ENCODE results near the gene KLHL26. TPM values are rescaled to one million over a fixed set of nuclear protein-coding genes. Genes with fewer than 3 reads are reported as not detected.
A peak's percentile ranks its signal among the peaks of the same experiment; 100 is the strongest.

Gene KLHL26
- total and polyA plus RNA-seq, 12 donors: 3.4 to 8.2 (median 6.3) TPM

- intact Hi-C loops (cut with DNase I): loop anchor here in 4 of 10 donors (2.0 to 10.0 kb wide), 4 partner anchors 29 to 258 kb away; no protein-coding TSS in a partner anchor
- peaks cover 5 to 40% (median 22%) of the 10 kb centered on the region in 9 donors for H3K4me1 ChIP-seq
- TF ChIP-seq CTCF (IDR thresholded peaks at IDR 0.05): no peak
- H3K27me3 ChIP-seq: peaks cover 32 to 96% (median 90%) of the 10 kb centered on the region in 7 donors
- peak in 2 of 8 donors; percentile 27 to 29 for ATAC-seq
- 13 to 14% methylated on average over 22 to 26 of the region's 26 CpGs for WGBS, 2 donors
- no peaks in the 10 kb centered on the region for H3K9me3 ChIP-seq
- no peak for DNase-seq
- H3K4me3 ChIP-seq: peak overlapping the region in 4 of 10 donors; percentile 9 to 27 (median 15)
- no peaks in the 10 kb centered on the region for H3K36me3 ChIP-seq
- H3K27ac ChIP-seq: peak overlapping the region in 1 of 10 donors; percentile 7
These were observed 32.6 kb upstream of the KLHL26 start for GRCh38 chr19:18603958-18604819.

GRCh38 chr19:18604820-18605159 lies 32.0 kb upstream of the KLHL26 start:
- no peaks in the 10 kb centered on the region for H3K36me3 ChIP-seq
- no peak overlapping the region for H3K27ac ChIP-seq
- H3K4me1 ChIP-seq: peaks cover 5 to 40% (median 22%) of the 10 kb centered on the region in 9 donors
- TF ChIP-seq CTCF (IDR thresholded peaks at IDR 0.05): no peak
- no peak for ATAC-seq
- intact Hi-C loops (cut with DNase I): loop anchor here in 5 of 10 donors (2.0 to 10.0 kb wide), 5 partner anchors 28 to 258 kb away; no protein-coding TSS in a partner anchor
- no peaks in the 10 kb centered on the region for H3K9me3 ChIP-seq
- DNase-seq: no peak
- peak overlapping the region in 1 of 10 donors; percentile 35 for H3K4me3 ChIP-seq
- peaks cover 32 to 96% (median 90%) of the 10 kb centered on the region in 7 donors for H3K27me3 ChIP-seq
- 10% methylated on average over 10 of the region's 10 CpGs for WGBS, 2 donors

- intact Hi-C loops (cut with DNase I): loop anchor here in 4 of 10 donors (2.0 to 10.0 kb wide), 4 partner anchors 28 to 240 kb away; no protein-coding TSS in a partner anchor
- peak overlapping the region in 2 of 10 donors; percentile 1 for H3K27ac ChIP-seq
- 8 to 10% methylated on average over 17 of the region's 17 CpGs for WGBS, 2 donors
- H3K4me1 ChIP-seq: peaks cover 5 to 40% (median 22%) of the 10 kb centered on the region in 9 donors
- no peaks in the 10 kb centered on the region for H3K9me3 ChIP-seq
- H3K4me3 ChIP-seq: peak overlapping the region in 4 of 10 donors; percentile 10 to 35 (median 26)
- DNase-seq (no peak), ATAC-seq (no peak)
- no peak for TF ChIP-seq CTCF (IDR thresholded peaks at IDR 0.05)
- H3K36me3 ChIP-seq: no peaks in the 10 kb centered on the region
- H3K27me3 ChIP-seq: peaks cover 32 to 96% (median 94%) of the 10 kb centered on the region in 7 donors
These were observed 31.7 kb upstream of the KLHL26 start for GRCh38 chr19:18605196-18605545.

- TF ChIP-seq CTCF (IDR thresholded peaks at IDR 0.05): no peak
- Histone ChIP-seq H3K27ac (peak overlapping the region in 2 of 10 donors; percentile 1 to 36), H3K9me3 (no peaks in the 10 kb centered on the region), H3K4me3 (peak overlapping the region in 8 of 10 donors; percentile 10 to 35 (median 26)), H3K4me1 (peaks cover 9 to 45% (median 26%) of the 10 kb centered on the region in 9 donors), H3K27me3 (peaks cover 35 to 96% (median 94%) of the 10 kb centered on the region in 7 donors), H3K36me3 (no peaks in the 10 kb centered on the region)
- WGBS, 2 donors: 2% methylated on average over 65 of the region's 65 CpGs
- intact Hi-C loops (cut with DNase I): loop anchor here in 4 of 10 donors (2.0 to 10.0 kb wide), 4 partner anchors 27 to 239 kb away; no protein-coding TSS in a partner anchor
- DNase-seq: no peak
- peak in 1 of 8 donors; percentile 15 for ATAC-seq
These were observed 31.1 kb upstream of the KLHL26 start for GRCh38 chr19:18605546-18606280.
